GM12801 (cell line): ENCODE data around the gene TOR3A.

ENCODE experiments used
- TF ChIP-seq, protein P1 (sequence below): IDR thresholded peaks from one replicate; pipeline ENCODE4 v1.5.1; 2011; ENCODE audit warnings: control low read depth; ENCODE audit not compliant: insufficient read length; ENCODE audit errors: extremely low read depth

TOR3A gene

DNA sequence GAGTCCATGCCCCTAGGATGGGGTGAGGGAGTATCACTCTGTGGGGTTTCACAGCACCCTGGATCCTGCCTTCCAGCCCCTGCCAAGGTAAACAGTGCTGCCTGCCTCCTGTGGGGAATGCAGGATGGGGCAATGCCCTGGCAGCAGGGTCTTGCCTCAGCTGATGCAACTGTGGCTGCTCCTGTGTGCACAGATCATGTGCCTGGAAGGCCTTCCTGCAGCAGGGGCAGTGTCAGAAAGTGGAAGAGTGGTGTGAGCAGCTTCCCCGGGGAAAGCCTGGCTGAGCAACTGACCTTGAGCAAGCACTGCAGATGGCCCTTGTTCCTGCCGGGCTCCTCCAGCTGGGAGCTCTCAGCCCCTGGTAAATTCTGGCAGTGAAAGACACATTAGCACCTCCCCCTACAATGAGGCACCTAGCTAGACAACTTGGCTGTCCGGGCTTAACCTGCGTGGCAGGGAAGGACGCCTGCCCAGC, 9.9 kb downstream of the TOR3A start:
- TF ChIP-seq, protein P1, sequence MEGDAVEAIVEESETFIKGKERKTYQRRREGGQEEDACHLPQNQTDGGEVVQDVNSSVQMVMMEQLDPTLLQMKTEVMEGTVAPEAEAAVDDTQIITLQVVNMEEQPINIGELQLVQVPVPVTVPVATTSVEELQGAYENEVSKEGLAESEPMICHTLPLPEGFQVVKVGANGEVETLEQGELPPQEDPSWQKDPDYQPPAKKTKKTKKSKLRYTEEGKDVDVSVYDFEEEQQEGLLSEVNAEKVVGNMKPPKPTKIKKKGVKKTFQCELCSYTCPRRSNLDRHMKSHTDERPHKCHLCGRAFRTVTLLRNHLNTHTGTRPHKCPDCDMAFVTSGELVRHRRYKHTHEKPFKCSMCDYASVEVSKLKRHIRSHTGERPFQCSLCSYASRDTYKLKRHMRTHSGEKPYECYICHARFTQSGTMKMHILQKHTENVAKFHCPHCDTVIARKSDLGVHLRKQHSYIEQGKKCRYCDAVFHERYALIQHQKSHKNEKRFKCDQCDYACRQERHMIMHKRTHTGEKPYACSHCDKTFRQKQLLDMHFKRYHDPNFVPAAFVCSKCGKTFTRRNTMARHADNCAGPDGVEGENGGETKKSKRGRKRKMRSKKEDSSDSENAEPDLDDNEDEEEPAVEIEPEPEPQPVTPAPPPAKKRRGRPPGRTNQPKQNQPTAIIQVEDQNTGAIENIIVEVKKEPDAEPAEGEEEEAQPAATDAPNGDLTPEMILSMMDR = no peak

DNA sequence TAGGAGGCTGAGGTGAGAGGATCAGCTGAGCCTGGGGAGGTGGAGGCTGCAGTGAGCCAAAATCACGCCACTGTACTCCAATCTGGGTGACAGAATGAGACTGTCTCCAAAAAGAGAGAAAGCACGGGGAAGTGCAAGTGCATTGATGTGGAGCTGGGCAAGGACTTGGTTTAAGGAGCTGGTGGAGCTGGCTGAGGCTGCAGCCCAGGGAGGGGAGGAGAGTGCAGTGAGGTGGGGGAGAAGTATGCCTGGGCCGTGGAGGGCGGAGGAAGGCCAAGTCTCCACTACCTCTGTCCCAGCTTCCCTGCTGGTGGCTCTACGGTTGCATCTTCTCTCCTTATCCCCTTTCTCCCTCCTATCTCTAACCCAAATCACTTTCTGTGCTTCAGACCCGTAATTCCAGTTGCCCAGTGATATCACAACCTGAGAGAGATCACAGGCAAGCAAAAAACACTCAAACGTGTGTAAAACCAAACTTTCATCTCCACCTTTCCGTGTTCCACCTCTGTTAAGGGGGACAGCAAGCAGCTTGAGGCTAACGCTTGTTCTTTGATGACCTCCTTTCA, 11.1 kb downstream of the TOR3A start:
- TF ChIP-seq, protein P1 = no peak

DNA sequence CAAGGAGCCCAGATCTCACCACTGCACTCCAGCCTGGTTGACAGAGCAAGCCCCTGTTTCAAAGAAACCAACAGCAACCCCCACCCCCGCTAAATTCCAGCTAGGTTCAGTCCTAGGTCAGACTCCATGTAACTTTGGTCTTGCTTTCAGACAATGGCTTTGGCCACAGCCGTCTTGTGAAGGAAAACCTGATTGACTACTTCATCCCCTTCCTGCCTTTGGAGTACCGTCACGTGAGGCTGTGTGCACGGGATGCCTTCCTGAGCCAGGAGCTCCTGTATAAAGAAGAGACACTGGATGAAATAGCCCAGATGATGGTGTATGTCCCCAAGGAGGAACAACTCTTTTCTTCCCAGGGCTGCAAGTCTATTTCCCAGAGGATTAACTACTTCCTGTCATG, 12.9 kb downstream of the TOR3A start:
- TF ChIP-seq, protein P1 = no peak

DNA sequence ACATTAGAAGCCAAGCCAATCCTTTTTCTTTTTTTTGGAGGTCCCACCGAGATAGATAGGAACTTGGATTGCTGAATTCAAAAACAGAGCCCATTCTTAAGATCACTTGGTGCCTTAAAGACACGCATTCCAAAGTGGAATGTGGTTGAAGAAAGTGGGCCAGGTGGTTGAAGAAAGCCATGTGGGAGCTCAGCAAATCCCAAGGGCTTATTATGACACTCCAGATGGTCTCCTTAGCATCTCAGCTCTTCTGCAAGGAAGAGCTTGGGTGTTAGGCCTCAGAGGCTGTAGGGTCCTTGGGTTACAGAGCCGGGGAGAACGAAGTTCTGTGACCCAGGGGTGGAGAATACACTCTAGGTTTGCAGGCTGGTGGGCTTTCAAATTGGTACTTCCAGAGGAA, 13.5 kb downstream of the TOR3A start:
- TF ChIP-seq, protein P1 = no peak

DNA sequence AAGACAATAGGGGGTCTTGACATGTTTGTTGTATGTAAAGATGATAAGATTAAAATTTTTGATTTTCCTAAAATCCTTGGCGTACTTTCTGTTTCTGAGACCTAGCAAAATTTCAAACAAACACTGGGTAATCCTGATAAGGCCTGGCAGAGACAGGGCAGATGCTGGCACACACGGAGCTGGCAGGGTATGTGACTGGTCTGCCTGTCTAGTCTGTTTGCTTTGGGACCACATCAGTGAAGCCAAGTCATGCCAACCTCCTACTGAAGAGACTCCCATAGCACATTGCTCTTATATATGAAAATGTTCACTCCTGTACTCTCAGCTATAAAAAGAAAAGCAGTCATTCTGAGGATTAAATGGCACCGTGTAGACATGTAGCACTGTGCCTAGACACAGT, 14.1 kb downstream of the TOR3A start:
- TF ChIP-seq, protein P1 = no peak

DNA sequence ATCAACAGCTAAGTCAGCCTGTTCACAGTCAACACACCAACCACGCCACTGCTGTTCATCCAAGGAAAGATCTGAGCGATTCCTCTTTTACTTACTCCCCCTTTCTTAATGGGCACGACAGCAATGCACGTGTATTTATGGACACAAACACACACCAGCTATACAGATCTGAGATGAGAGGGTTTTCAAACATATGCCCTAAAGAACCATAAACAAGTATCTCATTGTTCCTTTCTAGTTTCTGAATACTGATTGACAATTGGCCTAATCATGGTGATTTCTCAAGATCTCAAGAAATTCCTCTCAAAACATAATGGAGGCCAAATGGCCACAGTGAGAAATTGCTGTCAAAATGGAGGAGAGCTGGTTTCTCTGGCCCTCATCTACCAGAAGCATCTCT, 18.0 kb downstream of the TOR3A start:
- TF ChIP-seq, protein P1 = no peak

DNA sequence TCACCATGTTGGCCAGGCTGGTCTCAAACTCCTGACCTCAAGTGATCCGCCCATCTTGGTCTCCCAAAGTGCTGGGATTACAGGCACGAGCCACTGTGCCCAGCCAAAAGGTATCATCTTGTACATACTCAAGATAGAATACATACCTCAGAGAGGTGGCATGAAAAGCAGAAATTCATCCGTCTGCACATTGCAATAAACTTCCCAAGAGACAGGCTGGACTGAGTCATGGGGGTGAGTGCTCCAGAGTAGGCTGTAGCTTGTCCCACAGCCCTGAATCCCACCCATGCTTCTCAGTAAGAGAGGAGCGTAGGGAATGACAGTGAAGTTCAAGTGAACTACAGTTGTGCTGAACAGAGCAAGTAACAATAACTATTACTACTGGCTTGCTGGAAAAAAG, 19.7 kb downstream of the TOR3A start:
- TF ChIP-seq, protein P1 = no peak
